Suprapubic skin (tissue), 4 donors: ENCODE measurements around the gene ZNF70.

Source experiments
- POLR2A ChIP-seq, 2 donors: fragments of 450-650 bp; IDR thresholded peaks; one replicate each; pipeline ENCODE4 v1.6.1; 2017; ENCODE audit warnings: antibody characterized with exemption in 2 of 2, mild to moderate bottlenecking in 2 of 2, moderate library complexity in 2 of 2
- POLR2AphosphoS5 ChIP-seq, 3 donors: sonication (generic); formaldehyde crosslinking; IDR thresholded peaks; one replicate each; pipeline ENCODE4 v1.6.1; 2017; ENCODE audit warnings: antibody characterized with exemption in 3 of 3
- TF ChIP-seq, protein P1 (sequence below), 2 donors: fragments of 200-600 bp in 1 of 2; fragments of 450-650 bp in 1 of 2; sonication (generic) in 1 of 2; IDR thresholded peaks; one replicate each; pipeline ENCODE4 v1.5.1; 2016 to 2019; ENCODE audit warnings: antibody characterized with exemption in 2 of 2, mild to moderate bottlenecking in 1 of 2, moderate library complexity in 1 of 2

DNA sequence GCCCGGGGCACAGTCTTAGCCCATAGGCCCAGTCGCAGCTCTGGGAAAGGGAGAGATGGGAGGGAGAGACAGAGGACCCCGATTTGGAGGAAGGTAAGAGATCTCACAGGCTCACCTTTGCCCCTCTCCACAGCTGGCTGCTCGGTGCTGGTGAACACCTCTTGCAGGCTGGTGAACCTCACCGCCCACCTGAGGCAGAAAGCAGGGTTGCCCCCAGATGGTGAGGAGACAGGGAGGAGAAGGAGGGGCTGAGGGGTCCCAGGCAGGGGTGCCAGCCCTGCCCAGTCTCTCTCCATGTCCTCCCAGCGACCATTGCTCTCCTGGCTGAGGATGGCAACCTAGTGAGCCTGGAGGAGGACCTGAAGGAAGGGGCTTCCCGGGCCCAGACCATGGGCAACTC, 13.0 kb upstream of the ZNF70 start:
- TF ChIP-seq, protein P1, sequence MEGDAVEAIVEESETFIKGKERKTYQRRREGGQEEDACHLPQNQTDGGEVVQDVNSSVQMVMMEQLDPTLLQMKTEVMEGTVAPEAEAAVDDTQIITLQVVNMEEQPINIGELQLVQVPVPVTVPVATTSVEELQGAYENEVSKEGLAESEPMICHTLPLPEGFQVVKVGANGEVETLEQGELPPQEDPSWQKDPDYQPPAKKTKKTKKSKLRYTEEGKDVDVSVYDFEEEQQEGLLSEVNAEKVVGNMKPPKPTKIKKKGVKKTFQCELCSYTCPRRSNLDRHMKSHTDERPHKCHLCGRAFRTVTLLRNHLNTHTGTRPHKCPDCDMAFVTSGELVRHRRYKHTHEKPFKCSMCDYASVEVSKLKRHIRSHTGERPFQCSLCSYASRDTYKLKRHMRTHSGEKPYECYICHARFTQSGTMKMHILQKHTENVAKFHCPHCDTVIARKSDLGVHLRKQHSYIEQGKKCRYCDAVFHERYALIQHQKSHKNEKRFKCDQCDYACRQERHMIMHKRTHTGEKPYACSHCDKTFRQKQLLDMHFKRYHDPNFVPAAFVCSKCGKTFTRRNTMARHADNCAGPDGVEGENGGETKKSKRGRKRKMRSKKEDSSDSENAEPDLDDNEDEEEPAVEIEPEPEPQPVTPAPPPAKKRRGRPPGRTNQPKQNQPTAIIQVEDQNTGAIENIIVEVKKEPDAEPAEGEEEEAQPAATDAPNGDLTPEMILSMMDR (IDR thresholded peaks at IDR 0.05) = no peak
- TF ChIP-seq POLR2A (IDR thresholded peaks at IDR 0.05) = no peak
- no peak for TF ChIP-seq POLR2AphosphoS5 (IDR thresholded peaks at IDR 0.05)
